Right ventricle myocardium inferior (tissue), 1 donor: ENCODE data around the gene GPATCH2. TPM values are rescaled to one million over a fixed set of nuclear protein-coding genes. Genes with fewer than 3 reads are reported as not detected.
"Not testable (repeated sequence)": the region's sequence is repeated elsewhere in the genome, so short reads cannot be mapped to it uniquely, and the experiment has no call there.

ENCODE experiments used
- ATAC-seq: fragments of 200-7000 bp; cut with Tn5 transposase; one replicate; pipeline ENCODE4 v1.9.1; 2020; ENCODE audit warnings: mild to moderate bottlenecking, moderate library complexity
- DNase-seq: peaks from one replicate; pipeline ENCODE4 v3.0.0; 2021; ENCODE audit errors: missing footprints
- intact Hi-C: fragments of 100-400 bp; cut with DNase I; formaldehyde crosslinking; loops from one replicate; pipeline ENCODE4 v1.11.0; 2022
- total RNA-seq: library from RNA; stranded (reverse); fragmentation: NEBNext Ultra II Directional; extraction: Animal tissue kit (Norgen Biotek cat#: 25700); gene quantifications from one replicate; pipeline ENCODE4 v1.2.1, GENCODE V29; 2021
- donor health status: DM: no; HTN: yes; CAD: no; lungs with severe emphysema.

The GPATCH2 gene
- total RNA-seq, 1 donor from 2014 or later: 6.0 TPM

- no peak for ATAC-seq
- intact Hi-C loops: no loop called here
- no peak for DNase-seq
Measured at GRCh38 chr1:217403026-217403720, 227.7 kb downstream of the GPATCH2 start.

GRCh38 chr1:217402301-217402700 lies 228.6 kb downstream of the GPATCH2 start:
- DNase-seq (no peak), ATAC-seq (no peak)
- intact Hi-C loops: no loop called here

GRCh38 chr1:217393896-217394295 lies 237.0 kb downstream of the GPATCH2 start:
- intact Hi-C loops: no loop called here
- no peak for ATAC-seq
- no peak for DNase-seq

- no peak for ATAC-seq
- no peak for DNase-seq
- intact Hi-C loops: no loop called here
Measured at GRCh38 chr1:217392441-217392840, 238.4 kb downstream of the GPATCH2 start.

GRCh38 chr1:217389895-217390294 lies 241.0 kb downstream of the GPATCH2 start:
- DNase-seq: no peak
- intact Hi-C loops: no loop called here

GRCh38 chr1:217388522-217389065 lies 242.3 kb downstream of the GPATCH2 start:
- intact Hi-C loops: no loop called here
- no peak for ATAC-seq
- no peak for DNase-seq

More at GRCh38 chr1:217389895-217390294, 241.0 kb downstream of the GPATCH2 start:
- ATAC-seq: no peak

- intact Hi-C loops: not testable (repeated sequence)
Measured at GRCh38 chr1:217381773-217382172, 249.1 kb downstream of the GPATCH2 start.

GRCh38 chr1:217379804-217380203 lies 251.1 kb downstream of the GPATCH2 start:
- ATAC-seq, intact Hi-C loops, DNase-seq: not testable (repeated sequence)

More at GRCh38 chr1:217381773-217382172, 249.1 kb downstream of the GPATCH2 start:
- not testable (repeated sequence) for ATAC-seq, DNase-seq

- intact Hi-C loops: no loop called here
- ATAC-seq: no peak
- no peak for DNase-seq
Measured at GRCh38 chr1:217379336-217379735, 251.6 kb downstream of the GPATCH2 start.

Other genes with a start within 250 kb of the GPATCH2 start
- gene SPATA17, start 254 bp upstream of the GPATCH2 start, total RNA-seq: 1.1 TPM